HCT116 (cell line): Measurements from ENCODE around the gene KCNH2.

ENCODE experiments used
- CTCF ChIP-seq, 3 experiments: fragments of 200-600 bp in 1 of 3; sonication (generic) in 1 of 3; IDR thresholded peaks in 2 of 3; conservative IDR thresholded peaks in 1 of 3; 2 replicates each; pipeline ENCODE4 v1.5.1; 2012 to 2017; ENCODE audit warnings: low read depth in 2 of 3, low read length in 2 of 3, antibody characterized with exemption in 1 of 3, borderline replicate concordance in 1 of 3, control low read depth in 1 of 3, mild to moderate bottlenecking in 1 of 3, mixed read lengths in 1 of 3, mixed run types in 1 of 3, moderate library complexity in 1 of 3; ENCODE audit not compliant: insufficient read depth in 1 of 3
- EZH2 ChIP-seq: fragments of 200-600 bp; sonication (generic); IDR thresholded peaks from 2 replicates; pipeline ENCODE4 v1.6.1; 2017; ENCODE audit warnings: antibody characterized with exemption, mixed run types
- POLR2A ChIP-seq: IDR thresholded peaks from 2 replicates; pipeline ENCODE4 v1.7.0; 2011; ENCODE audit warnings: borderline replicate concordance; ENCODE audit not compliant: insufficient read depth, insufficient read length; ENCODE audit errors: extremely low read depth
- RAD21 ChIP-seq: IDR thresholded peaks from 2 replicates; pipeline ENCODE4 v1.6.1; 2012; ENCODE audit warnings: low read depth, mild to moderate bottlenecking

DNA sequence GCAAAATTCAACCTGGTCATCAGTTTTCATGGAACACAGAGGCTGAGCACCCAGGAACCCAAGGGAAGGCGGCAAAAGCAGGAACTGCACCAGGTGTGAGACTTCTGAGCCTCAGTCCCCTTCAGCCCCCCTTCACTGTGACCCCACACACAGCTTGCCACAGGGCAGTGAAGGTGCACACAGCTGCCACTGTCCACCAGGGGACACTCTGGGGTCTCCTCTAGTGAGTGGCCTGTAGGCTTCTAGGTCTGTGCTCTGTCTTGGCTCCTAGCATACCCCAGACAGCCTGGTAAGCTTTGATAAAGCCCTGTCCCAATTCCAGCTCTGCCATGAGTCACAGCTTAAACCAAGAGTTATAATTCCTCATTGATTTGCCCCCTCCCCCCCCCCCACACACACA is 12.1 kb downstream of the KCNH2 start:
- TF ChIP-seq RAD21 (peak; percentile 67), EZH2 (no peak), CTCF (IDR thresholded peaks at IDR 0.05 in 2 of 3, conservative IDR thresholded peaks at IDR 0.05 in 1 of 3; ENCODE audit: borderline replicate concordance in 1 of 3, insufficient read depth in 1 of 3, low read depth in 2 of 3, low read length in 2 of 3) (peak; percentile 51 to 72 (median 52)), POLR2A (no peak)
